IMR-90 (cell line): ENCODE data around the gene BTBD1. TPM values are rescaled to one million over a fixed set of nuclear protein-coding genes. Genes with fewer than 3 reads are reported as not detected.

Experiments
- ATAC-seq: fragments of 200-7000 bp; cut with Tn5 transposase; 2 replicates; pipeline ENCODE4 v1.9.1; 2020; ENCODE audit warnings: low read depth, mild to moderate bottlenecking, moderate library complexity
- BruUV-seq: library from RNA; stranded (reverse); fragments of 400-500 nt; replicated peaks from 2 replicates; lab custom pipeline; 2021; lab: Mats Ljungman, UMichigan
- CTCF ChIA-PET: fragments of 300-600 bp; formaldehyde crosslinking; extraction: SDS; loops from one replicate; lab custom pipeline; 2021; ENCODE audit warnings: antibody characterized with exemption; lab: Yijun Ruan, JAX
- POLR2A ChIA-PET: fragments of 300-600 bp; sonication (Branson Sonifier 250); formaldehyde crosslinking; loops from one replicate; lab custom pipeline; 2022; ENCODE audit warnings: antibody characterized with exemption; ENCODE audit not compliant: unreplicated experiment; lab: Charles Lee
- DNase-seq: peaks from one replicate; pipeline ENCODE4 v3.0.0; 2013
- H2AFZ ChIP-seq: replicated peaks from 2 replicates; pipeline ENCODE3; 2013; ENCODE audit warnings: low read length, mild to moderate bottlenecking; ENCODE audit not compliant: poor library complexity
- H2AK5ac ChIP-seq: 2 replicates; pipeline ENCODE4 v1.6.1; 2013; ENCODE audit warnings: low read depth, low read length, inconsistent platforms
- H2AK9ac ChIP-seq: replicated peaks from 2 replicates; pipeline ENCODE3; 2013; ENCODE audit warnings: mild to moderate bottlenecking, low read depth, low read length, moderate library complexity; ENCODE audit not compliant: poor library complexity
- H2BK120ac ChIP-seq: 2 replicates; pipeline ENCODE4 v1.6.1; 2013; ENCODE audit warnings: low read depth, low read length, inconsistent platforms
- H2BK15ac ChIP-seq: 3 replicates; pipeline ENCODE4 v1.6.1; 2013; ENCODE audit warnings: low read depth, low read length, inconsistent platforms
- H2BK20ac ChIP-seq: 2 replicates; pipeline ENCODE4 v1.6.1; 2013; ENCODE audit warnings: low read depth, mild to moderate bottlenecking, inconsistent platforms, low read length, moderate library complexity
- H2BK5ac ChIP-seq: 2 replicates; pipeline ENCODE4 v1.6.1; 2013; ENCODE audit warnings: mild to moderate bottlenecking, low read depth, low read length, inconsistent platforms; ENCODE audit not compliant: poor library complexity, severe bottlenecking
- H3K14ac ChIP-seq: replicated peaks from 2 replicates; pipeline ENCODE4 v1.6.1; 2013; ENCODE audit warnings: low read depth, low read length, inconsistent platforms
- H3K18ac ChIP-seq: 2 replicates; pipeline ENCODE4 v1.6.1; 2013; ENCODE audit warnings: low read depth, low read length, control low read depth
- H3K23ac ChIP-seq: 2 replicates; pipeline ENCODE4 v1.6.1; 2013; ENCODE audit warnings: low read depth, low read length, inconsistent platforms
- H3K27ac ChIP-seq: 2 replicates; pipeline ENCODE4 v1.5.1; 2013; ENCODE audit warnings: mild to moderate bottlenecking, control low read depth, low read length; ENCODE audit not compliant: insufficient read depth
- H3K27me3 ChIP-seq: 2 replicates; pipeline ENCODE4 v1.6.1; 2013; ENCODE audit warnings: low read length; ENCODE audit not compliant: control insufficient read depth, insufficient read depth
- H3K36me3 ChIP-seq: 2 replicates; pipeline ENCODE4 v1.6.1; 2013; ENCODE audit warnings: low read length, mixed read lengths; ENCODE audit not compliant: control insufficient read depth, insufficient read depth
- H3K4ac ChIP-seq: 2 replicates; pipeline ENCODE4 v1.6.1; 2013; ENCODE audit warnings: low read depth, low read length, inconsistent platforms
- H3K4me1 ChIP-seq: 2 replicates; pipeline ENCODE4 v1.6.1; 2013; ENCODE audit warnings: low read length, mixed read lengths; ENCODE audit not compliant: control insufficient read depth, insufficient read depth
- H3K4me2 ChIP-seq: 2 replicates; pipeline ENCODE4 v1.6.1; 2013; ENCODE audit warnings: low read depth, mild to moderate bottlenecking, control low read depth, low read length, moderate library complexity
- H3K4me3 ChIP-seq: 2 replicates; pipeline ENCODE4 v1.5.1; 2013; ENCODE audit warnings: low read depth, mild to moderate bottlenecking, control low read depth, low read length, moderate library complexity; ENCODE audit not compliant: insufficient read depth
- H3K56ac ChIP-seq: 2 replicates; pipeline ENCODE4 v1.6.1; 2013; ENCODE audit warnings: low read length, inconsistent platforms; ENCODE audit not compliant: insufficient read depth; ENCODE audit errors: extremely low read depth
- H3K79me1 ChIP-seq, 2 experiments: 2 replicates each; pipeline ENCODE4 v1.6.1; 2013; ENCODE audit warnings: low read length in 2 of 2, inconsistent platforms in 1 of 2, low read depth in 1 of 2
- H3K9ac ChIP-seq: 2 replicates; pipeline ENCODE4 v1.6.1; 2013; ENCODE audit warnings: low read depth, low read length, control low read depth
- H3K9me1 ChIP-seq: 2 replicates; pipeline ENCODE4 v1.6.1; 2013; ENCODE audit warnings: low read length, inconsistent platforms; ENCODE audit not compliant: insufficient read depth
- H3K9me3 ChIP-seq: 2 replicates; pipeline ENCODE4 v1.6.1; 2013; ENCODE audit warnings: low read length; ENCODE audit not compliant: control insufficient read depth, insufficient read depth
- H4K20me1 ChIP-seq: 2 replicates; pipeline ENCODE4 v1.6.1; 2013; ENCODE audit warnings: low read length, inconsistent platforms; ENCODE audit not compliant: insufficient read depth
- H4K5ac ChIP-seq: 2 replicates; pipeline ENCODE4 v1.6.1; 2013; ENCODE audit warnings: mild to moderate bottlenecking, low read depth, low read length, control low read depth
- H4K8ac ChIP-seq, 2 experiments: 2 replicates each; pipeline ENCODE4 v1.6.1; 2013; ENCODE audit warnings: low read depth in 2 of 2, low read length in 2 of 2, control low read depth in 1 of 2, inconsistent platforms in 1 of 2
- H4K91ac ChIP-seq: 2 replicates; pipeline ENCODE4 v1.6.1; 2013; ENCODE audit warnings: low read depth, low read length, inconsistent platforms; ENCODE audit not compliant: insufficient read depth
- NFE2L2 ChIP-seq: fragments of 150-350 bp; IDR thresholded peaks from 2 replicates; pipeline ENCODE4 v1.6.1; 2016; ENCODE audit warnings: low read depth, mild to moderate bottlenecking, low read length
- WGBS, 2 experiments: methylation state at CpG; one replicate each; pipeline versions ENCODE4 v1.1.5 to v1.1.7; 2013; ENCODE audit warnings: missing lambda C conversion rate in 2 of 2; ENCODE audit not compliant: insufficient read length in 1 of 2; ENCODE audit errors: extremely low coverage in 2 of 2; 5-methylcytosine and 5-hydroxymethylcytosine counted together
- dilution Hi-C: fragments of 300-500 bp; cut with HindIII; formaldehyde crosslinking; loops from one replicate; pipeline ENCODE4 v1.14.3; 2018; ENCODE audit warnings: low sequenced_read_pairs; ENCODE audit not compliant: unreplicated experiment
- in situ Hi-C: fragments of 300-500 bp; cut with MboI; formaldehyde crosslinking; loops from 3 replicates; pipeline ENCODE4 v1.14.3; 2019; ENCODE audit warnings: low sequenced_read_pairs, inconsistent platforms, mixed read lengths
- intact Hi-C: fragments of 100-400 bp; cut with micrococcal nuclease; formaldehyde crosslinking; loops from 2 replicates; pipeline ENCODE4 v1.10.0; 2022
- polyA plus RNA-seq, 3 experiments: library from polyadenylated mRNA; depleted of rRNA; stranded (reverse); fragments of >200 nt; gene quantifications; 2 replicates each; pipeline ENCODE4 v1.2.3, GENCODE V29; 2012; ENCODE audit warnings: low replicate concordance in 1 of 3
- total RNA-seq: library from RNA; depleted of rRNA; stranded (reverse); fragments of >200 nt; gene quantifications from 2 replicates; pipeline ENCODE4 v1.2.3, GENCODE V29; 2012
- TF ChIP-seq, protein P1 (sequence below): fragments of 150-350 bp; IDR thresholded peaks from 2 replicates; pipeline ENCODE4 v1.6.1; 2017; ENCODE audit warnings: mild to moderate bottlenecking, antibody characterized with exemption, low read length, low read depth

BTBD1 gene
- total and polyA plus RNA-seq, 2 of the 4 experiments (the other 2 are of a cell fraction), result 39.3 to 78.7 TPM

DNA sequence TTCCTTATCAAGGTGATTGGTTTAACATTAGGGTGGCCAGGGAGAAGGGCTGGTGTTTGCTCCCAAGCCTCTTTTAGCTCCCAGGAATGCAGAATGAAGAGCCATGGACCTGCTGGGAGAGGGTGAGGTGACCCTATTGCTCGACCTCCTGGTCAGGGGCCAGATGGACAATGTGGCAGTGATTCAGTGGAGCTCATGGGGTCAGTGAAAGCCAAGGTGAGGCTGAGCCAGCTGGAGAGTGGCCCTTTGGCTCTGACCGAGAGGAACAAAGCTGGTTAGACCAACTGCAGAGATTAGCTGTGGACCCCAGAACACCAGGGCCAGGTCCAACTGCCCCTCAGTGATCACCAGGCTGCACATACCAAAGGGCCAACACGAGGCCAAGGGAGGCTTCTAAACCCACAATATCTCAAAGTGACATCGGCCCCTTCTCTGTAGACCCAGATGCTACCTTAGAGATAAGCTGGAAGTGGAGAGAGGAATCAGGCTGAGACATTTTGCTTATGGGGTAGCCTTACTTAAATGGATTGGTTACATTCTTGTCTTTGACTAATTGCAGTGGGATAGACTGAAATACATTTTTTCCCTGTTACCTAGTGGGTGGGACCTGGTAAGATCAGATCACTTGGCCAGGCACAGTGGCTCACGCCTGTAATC lies 15.8 kb upstream of the BTBD1 start:
- Histone ChIP-seq H3K4me2 (no peak overlapping the region), H3K14ac (no peak overlapping the region), H3K36me3 (no peaks in the 10 kb centered on the region), H3K56ac (no peak overlapping the region), H3K18ac (no peak overlapping the region), H4K5ac (no peak overlapping the region), H2AK9ac (no peak overlapping the region), H2AK5ac (no peak overlapping the region), H2BK5ac (no peak overlapping the region), H3K4me1 (no peaks in the 10 kb centered on the region), H2BK20ac (no peak overlapping the region), H3K9me1 (no peaks in the 10 kb centered on the region), H3K27ac (no peak overlapping the region), H3K4ac (no peak overlapping the region), H3K23ac (no peak overlapping the region), H4K91ac (no peak overlapping the region), H3K79me1 (no peaks in the 10 kb centered on the region), H3K9ac (no peak overlapping the region), H4K8ac (no peak overlapping the region), H2AFZ (no peak overlapping the region), H3K9me3 (no peaks in the 10 kb centered on the region), H4K20me1 (no peaks in the 10 kb centered on the region), H3K27me3 (peaks cover 13% of the 10 kb centered on the region), H2BK15ac (no peak overlapping the region), H3K4me3 (no peak overlapping the region), H2BK120ac (no peak overlapping the region)
- ChIA-PET POLR2A (no interaction called here), CTCF (interaction anchor here (0.6 kb wide), 1 partner anchor 12 kb away, joined by 3 read pairs; no protein-coding TSS in a partner anchor)
- intact Hi-C loops (no loop called here), dilution Hi-C loops (no loop called here), in situ Hi-C loops (no loop called here)
- TF ChIP-seq NFE2L2, result no peak
- TF ChIP-seq, protein P1, sequence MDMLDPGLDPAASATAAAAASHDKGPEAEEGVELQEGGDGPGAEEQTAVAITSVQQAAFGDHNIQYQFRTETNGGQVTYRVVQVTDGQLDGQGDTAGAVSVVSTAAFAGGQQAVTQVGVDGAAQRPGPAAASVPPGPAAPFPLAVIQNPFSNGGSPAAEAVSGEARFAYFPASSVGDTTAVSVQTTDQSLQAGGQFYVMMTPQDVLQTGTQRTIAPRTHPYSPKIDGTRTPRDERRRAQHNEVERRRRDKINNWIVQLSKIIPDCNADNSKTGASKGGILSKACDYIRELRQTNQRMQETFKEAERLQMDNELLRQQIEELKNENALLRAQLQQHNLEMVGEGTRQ, result no peak
- DNase-seq (no peak), ATAC-seq (no peak)
- 57% methylated on average over 1 of the region's 5 CpGs; no CpG with 5 or more reads in 1 of the 2 experiments for WGBS, 2 experiments
- BruUV-seq, result no TSS peak
